H1 (cell line): ENCODE data around the gene BIVM. TPM values are rescaled to one million over a fixed set of nuclear protein-coding genes. Genes with fewer than 3 reads are reported as not detected.

Experiments used
- CEBPB ChIP-seq: IDR thresholded peaks from 2 replicates; pipeline ENCODE4 v1.6.1; 2012; ENCODE audit warnings: low read depth, low read length
- CHD7 ChIP-seq: fragments of 300-600 bp; sonication (generic); IDR thresholded peaks from 2 replicates; pipeline ENCODE4 v1.7.1; 2012; ENCODE audit warnings: low read length, moderate library complexity, mild to moderate bottlenecking, inconsistent platforms; ENCODE audit not compliant: insufficient replicate concordance
- EGR1 ChIP-seq: IDR thresholded peaks from 2 replicates; pipeline ENCODE4 v1.6.1; 2011; ENCODE audit warnings: low read depth, low read length, borderline replicate concordance
- HDAC6 ChIP-seq: IDR thresholded peaks from one replicate; pipeline ENCODE4 v1.7.1; 2012; ENCODE audit warnings: low read depth, mild to moderate bottlenecking, inconsistent platforms, low read length, moderate library complexity
- KDM5A ChIP-seq: fragments of 200-600 bp; IDR thresholded peaks from 2 replicates; pipeline ENCODE4 v1.7.1; 2012; ENCODE audit warnings: mild to moderate bottlenecking, low read length, inconsistent platforms, mixed read lengths
- POLR2A ChIP-seq, 2 experiments: IDR thresholded peaks; 1 replicate in 1 of 2; 2 replicates in 1 of 2; pipeline ENCODE4 v1.6.1; 2011; ENCODE audit warnings: low read depth in 2 of 2, low read length in 2 of 2, mild to moderate bottlenecking in 2 of 2; ENCODE audit errors: control extremely low read depth in 1 of 2
- RBBP5 ChIP-seq: IDR thresholded peaks from 2 replicates; pipeline ENCODE4 v1.7.1; 2012; ENCODE audit warnings: low read depth, mild to moderate bottlenecking, inconsistent platforms, low read length, moderate library complexity, borderline replicate concordance
- RXRA ChIP-seq: IDR thresholded peaks from 2 replicates; pipeline ENCODE4 v1.6.1; 2011; ENCODE audit warnings: low read depth, mild to moderate bottlenecking, low read length, moderate library complexity; ENCODE audit not compliant: insufficient read depth
- SP1 ChIP-seq: IDR thresholded peaks from 2 replicates; pipeline ENCODE4 v1.6.1; 2011; ENCODE audit warnings: low read depth, low read length
- SP2 ChIP-seq: IDR thresholded peaks from 2 replicates; pipeline ENCODE4 v1.6.1; 2012; ENCODE audit warnings: mild to moderate bottlenecking, low read length, inconsistent platforms
- TBP ChIP-seq: IDR thresholded peaks from 2 replicates; pipeline ENCODE4 v1.6.1; 2011; ENCODE audit warnings: low read depth, low read length, improper control_type of control experiment
- polyA plus RNA-seq, 7 experiments: library from polyadenylated mRNA; depleted of rRNA in 3 of 7; stranded (reverse) in 5 of 7; unstranded in 2 of 7; fragments of >200 nt in 5 of 7; fragments of 200-250 nt in 2 of 7; gene quantifications; 1 replicate in 5 of 7; 2 replicates in 1 of 7; 4 replicates in 1 of 7; pipeline versions ENCODE4 v1.2.1 to v1.2.3, GENCODE V29; 2011 to 2013; ENCODE audit warnings: missing spikeins in 2 of 7, mixed read lengths in 2 of 7
- total RNA-seq: library from RNA; stranded (reverse); fragmentation: NEBNext Ultra II Directional; extraction: Animal tissue kit (Norgen Biotek cat#: 25700); gene quantifications from 2 replicates; pipeline ENCODE4 v1.2.1, GENCODE V29; 2021

The BIVM gene
- total and polyA plus RNA-seq, 2 of the 8 experiments (the other 6 are each of a cell fraction or from before 2014, with no cell fraction given): 1.8 to 5.5 TPM

- TF ChIP-seq TBP: peak; percentile 71; the same call in 1 of the 2 replicates
- peak; percentile 47; the same call in 1 of the 2 replicates for TF ChIP-seq RBBP5
- TF ChIP-seq SP1: no peak
- TF ChIP-seq KDM5A: no peak
- TF ChIP-seq POLR2A (IDR thresholded peaks at IDR 0.05; ENCODE audit: control extremely low read depth in 1 of 2, low read depth in 2 of 2, low read length in 2 of 2): peak; percentile 84 to 90
- TF ChIP-seq CEBPB: no peak
- no peak for TF ChIP-seq RXRA
- no peak for TF ChIP-seq CHD7
- TF ChIP-seq SP2: no peak
- no peak for TF ChIP-seq EGR1
- no peak for TF ChIP-seq HDAC6
These were observed 25.3 kb upstream of the BIVM start, which contains the start of gene TEX30 (continued) for GRCh38 chr13:102773441-102774213.
